Measurements from ENCODE around the gene TEAD1. TPM values are rescaled to one million over a fixed set of nuclear protein-coding genes. Genes with fewer than 3 reads are reported as not detected.

The TEAD1 gene
- total RNA-seq, 2 donors from 2014 or later, result 32.7 to 56.7 TPM

DNA sequence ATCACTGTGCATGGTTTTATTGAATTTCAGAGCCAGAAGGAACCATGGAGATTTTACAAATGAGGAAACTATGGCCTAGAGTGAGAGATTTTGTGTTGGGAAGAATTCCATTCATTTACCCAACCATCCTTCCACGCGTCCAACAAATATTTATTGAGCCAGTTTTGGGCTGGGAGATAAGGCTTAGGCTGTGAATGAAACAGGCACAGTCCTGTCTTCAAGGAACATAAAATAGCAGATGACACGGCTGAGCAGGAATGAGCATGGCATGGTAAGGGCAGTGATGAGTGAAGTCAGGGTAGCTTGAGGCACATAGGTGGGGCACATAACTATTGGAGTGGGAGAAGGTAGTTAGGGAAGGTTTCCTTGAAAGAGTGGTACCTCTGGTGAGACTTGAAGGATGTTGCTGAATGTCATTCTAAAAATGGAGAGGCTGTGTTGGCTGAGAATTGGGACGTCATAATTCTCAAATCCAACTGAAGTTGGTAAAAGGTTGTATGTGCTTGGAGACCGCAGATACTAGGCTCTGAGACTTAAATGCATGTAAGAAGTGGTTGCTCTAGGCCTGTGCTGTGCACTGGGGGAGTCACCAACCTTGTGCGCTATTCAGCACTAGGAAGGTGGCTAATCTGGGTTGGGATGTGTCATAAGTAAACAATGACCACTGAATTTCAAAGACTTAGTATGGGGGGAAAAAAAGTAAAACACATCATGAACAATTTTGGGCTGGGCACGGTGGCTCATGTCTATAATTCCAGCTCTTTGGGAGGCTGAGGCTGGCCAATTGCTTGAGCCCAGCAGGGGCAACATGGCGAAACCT lies 51.9 kb downstream of the TEAD1 start:
- H3K36me3 ChIP-seq, result no peaks in the 10 kb centered on the region
- no peak overlapping the region for H3K9ac ChIP-seq (ENCODE audit: low read depth in 2 of 2, low read length in 2 of 2)
- DNase-seq, result no peak
- no peak overlapping the region for H3K27ac ChIP-seq
- TF ChIP-seq, protein P1, sequence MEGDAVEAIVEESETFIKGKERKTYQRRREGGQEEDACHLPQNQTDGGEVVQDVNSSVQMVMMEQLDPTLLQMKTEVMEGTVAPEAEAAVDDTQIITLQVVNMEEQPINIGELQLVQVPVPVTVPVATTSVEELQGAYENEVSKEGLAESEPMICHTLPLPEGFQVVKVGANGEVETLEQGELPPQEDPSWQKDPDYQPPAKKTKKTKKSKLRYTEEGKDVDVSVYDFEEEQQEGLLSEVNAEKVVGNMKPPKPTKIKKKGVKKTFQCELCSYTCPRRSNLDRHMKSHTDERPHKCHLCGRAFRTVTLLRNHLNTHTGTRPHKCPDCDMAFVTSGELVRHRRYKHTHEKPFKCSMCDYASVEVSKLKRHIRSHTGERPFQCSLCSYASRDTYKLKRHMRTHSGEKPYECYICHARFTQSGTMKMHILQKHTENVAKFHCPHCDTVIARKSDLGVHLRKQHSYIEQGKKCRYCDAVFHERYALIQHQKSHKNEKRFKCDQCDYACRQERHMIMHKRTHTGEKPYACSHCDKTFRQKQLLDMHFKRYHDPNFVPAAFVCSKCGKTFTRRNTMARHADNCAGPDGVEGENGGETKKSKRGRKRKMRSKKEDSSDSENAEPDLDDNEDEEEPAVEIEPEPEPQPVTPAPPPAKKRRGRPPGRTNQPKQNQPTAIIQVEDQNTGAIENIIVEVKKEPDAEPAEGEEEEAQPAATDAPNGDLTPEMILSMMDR (IDR thresholded peaks at IDR 0.05), result no peak
- intact Hi-C loops (cut with DNase I), result no loop called here
- peaks cover 12% of the 10 kb centered on the region for H3K4me1 ChIP-seq
- H3K9me3 ChIP-seq, result no peaks in the 10 kb centered on the region
- H3K27me3 ChIP-seq, result no peaks in the 10 kb centered on the region
- no peak overlapping the region for H3K4me3 ChIP-seq

DNA sequence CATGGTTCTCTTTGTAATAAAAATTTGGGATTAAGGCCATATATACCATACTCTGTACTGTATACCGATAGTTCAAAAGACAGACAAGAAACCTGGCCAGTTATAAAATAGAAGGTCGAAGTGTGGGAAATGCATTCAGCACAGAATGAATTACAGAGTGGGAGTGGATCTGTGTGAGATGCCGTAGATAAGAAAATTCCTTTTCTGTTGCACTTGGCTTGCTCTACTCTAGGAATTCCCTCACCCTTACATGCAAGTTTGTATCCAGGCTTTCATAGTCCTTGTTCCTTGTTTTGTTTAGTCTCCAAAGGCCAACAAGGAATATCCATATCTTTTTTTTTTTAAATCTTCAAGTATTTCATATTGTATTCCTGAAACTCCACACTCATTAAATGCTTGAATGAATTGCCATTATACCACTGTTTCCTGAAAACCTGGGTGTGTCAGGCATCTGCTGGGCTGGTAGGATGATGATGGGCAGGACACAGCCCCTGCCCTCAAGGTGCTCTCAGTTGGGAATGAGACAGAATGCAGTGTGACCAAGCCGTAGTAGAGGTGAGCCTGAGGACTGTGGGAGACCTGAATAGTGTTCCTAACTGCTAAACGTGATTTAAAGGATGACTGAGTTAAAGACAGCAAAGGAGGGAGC lies 53.5 kb downstream of the TEAD1 start:
- H3K27ac ChIP-seq, result no peak overlapping the region
- no peak overlapping the region for H3K9ac ChIP-seq (ENCODE audit: low read depth in 2 of 2, low read length in 2 of 2)
- H3K27me3 ChIP-seq, result no peaks in the 10 kb centered on the region
- TF ChIP-seq, protein P1 (IDR thresholded peaks at IDR 0.05), result no peak
- DNase-seq, result no peak
- intact Hi-C loops (cut with DNase I), result no loop called here
- H3K9me3 ChIP-seq, result no peaks in the 10 kb centered on the region
- no peak overlapping the region for H3K4me3 ChIP-seq
- H3K4me1 ChIP-seq, result peaks cover 12% of the 10 kb centered on the region
- no peaks in the 10 kb centered on the region for H3K36me3 ChIP-seq

DNA sequence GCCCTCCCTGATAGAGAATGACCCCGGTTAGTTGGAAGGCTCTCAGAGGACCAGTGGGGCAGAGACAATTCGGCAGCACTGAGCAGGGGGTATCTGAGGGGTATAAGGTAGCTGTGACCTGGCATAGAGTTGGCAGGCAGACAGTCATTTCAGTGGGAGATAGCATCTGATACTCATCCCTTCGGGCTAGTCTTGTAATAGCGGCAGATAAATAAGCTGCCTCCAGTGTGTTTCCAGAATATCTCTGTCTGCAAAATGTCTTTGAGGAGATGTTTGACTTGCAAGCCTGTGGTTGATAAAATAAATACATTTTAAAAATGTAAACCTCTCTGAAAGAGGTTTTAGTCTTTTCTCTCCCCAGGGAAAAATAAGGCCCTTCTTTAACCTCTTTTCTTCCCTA lies 54.2 kb downstream of the TEAD1 start:
- TF ChIP-seq, protein P1 (IDR thresholded peaks at IDR 0.05), result no peak
- Histone ChIP-seq H3K4me1 (peaks cover 6% of the 10 kb centered on the region), H3K9ac (ENCODE audit: low read depth in 2 of 2, low read length in 2 of 2) (no peak overlapping the region), H3K4me3 (no peak overlapping the region), H3K36me3 (no peaks in the 10 kb centered on the region), H3K9me3 (no peaks in the 10 kb centered on the region), H3K27me3 (no peaks in the 10 kb centered on the region), H3K27ac (no peak overlapping the region)
- intact Hi-C loops (cut with DNase I), result no loop called here
- no peak for DNase-seq

DNA sequence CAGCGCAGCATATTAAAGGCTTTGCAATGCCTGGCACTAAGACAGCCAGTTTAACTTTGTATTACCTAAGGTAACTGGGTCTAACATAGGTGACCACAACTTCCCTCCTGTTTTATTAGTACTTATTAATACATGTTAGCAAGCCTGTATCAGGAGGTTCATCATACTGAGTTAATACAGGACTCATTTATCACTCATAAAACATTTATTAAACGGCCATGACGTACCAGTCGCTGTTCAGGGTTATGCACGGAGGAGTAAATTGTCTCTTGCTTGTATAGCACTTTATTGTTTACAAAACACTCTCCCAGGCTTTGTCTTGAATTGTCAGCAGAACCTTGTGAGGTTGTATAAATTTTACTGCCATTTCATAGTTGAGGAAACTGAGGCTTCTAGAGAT lies 55.7 kb downstream of the TEAD1 start:
- no peak overlapping the region for H3K9ac ChIP-seq (ENCODE audit: low read depth in 2 of 2, low read length in 2 of 2)
- H3K4me1 ChIP-seq, result peaks cover 3% of the 10 kb centered on the region
- TF ChIP-seq, protein P1 (IDR thresholded peaks at IDR 0.05), result no peak
- H3K9me3 ChIP-seq, result no peaks in the 10 kb centered on the region
- no peaks in the 10 kb centered on the region for H3K27me3 ChIP-seq
- no peaks in the 10 kb centered on the region for H3K36me3 ChIP-seq
- H3K4me3 ChIP-seq, result no peak overlapping the region
- H3K27ac ChIP-seq, result no peak overlapping the region
- intact Hi-C loops (cut with DNase I), result loop anchor here (10.0 kb wide), 1 partner anchor 65 kb away; no protein-coding TSS in a partner anchor
- DNase-seq, result no peak

DNA sequence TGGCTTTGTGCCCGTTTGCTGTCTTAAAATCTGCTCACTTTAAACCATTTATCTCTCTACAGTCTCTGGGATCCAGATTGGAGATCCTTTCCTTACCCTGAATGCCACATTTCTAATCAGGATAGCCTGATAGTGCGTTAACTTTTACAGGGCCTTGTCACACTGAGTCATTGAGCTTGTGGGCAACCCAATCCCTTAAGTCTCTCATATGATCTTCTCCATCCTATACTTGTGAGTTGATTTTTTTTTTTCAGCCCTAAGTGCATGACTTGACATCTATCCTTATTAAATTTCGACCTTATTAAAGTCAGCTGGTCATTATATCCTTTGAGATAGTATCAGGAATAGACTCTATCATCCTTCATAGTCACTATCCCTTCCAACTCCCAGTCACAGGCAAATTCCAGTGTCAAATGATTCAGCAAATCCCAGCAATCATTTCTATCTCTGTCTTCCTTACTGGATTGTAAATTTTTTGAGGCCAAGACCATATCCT lies 57.7 kb downstream of the TEAD1 start:
- Histone ChIP-seq H3K27ac (no peak overlapping the region), H3K36me3 (no peaks in the 10 kb centered on the region), H3K27me3 (no peaks in the 10 kb centered on the region), H3K9ac (ENCODE audit: low read depth in 2 of 2, low read length in 2 of 2) (no peak overlapping the region), H3K4me3 (no peak overlapping the region), H3K4me1 (no peaks in the 10 kb centered on the region), H3K9me3 (no peaks in the 10 kb centered on the region)
- TF ChIP-seq, protein P1 (IDR thresholded peaks at IDR 0.05), result no peak
- intact Hi-C loops (cut with DNase I), result loop anchor here (10.0 kb wide), 1 partner anchor 63 kb away; no protein-coding TSS in a partner anchor
- no peak for DNase-seq

Measured in colonic mucosa (tissue), 4 donors.